ENCODE measurements around the gene FBXL19. TPM values are rescaled to one million over a fixed set of nuclear protein-coding genes. Genes with fewer than 3 reads are reported as not detected.

Gene FBXL19
- polyA plus RNA-seq, 1 donor = 10.3 TPM

GRCh38 chr16:30895627-30896260 lies 27.6 kb upstream of the FBXL19 start:
- DNase-seq = no peak

- peak; percentile 89 for DNase-seq
These were observed 27.0 kb upstream of the FBXL19 start, which contains the start of gene CTF1 for GRCh38 chr16:30896261-30896888. TSS of gene CTF1 (plus strand) at chr16:30896614. CDS start at chr16:30896644, 30 bp downstream.

- DNase-seq = peak; percentile 91
These were observed 26.3 kb upstream of the FBXL19 start for GRCh38 chr16:30896889-30897733.

- no peak for DNase-seq
These were observed 23.6 kb upstream of the FBXL19 start for GRCh38 chr16:30899794-30900193.

- DNase-seq = no peak
These were observed 22.8 kb upstream of the FBXL19 start for GRCh38 chr16:30900588-30900987.

GRCh38 chr16:30901201-30902028 lies 22.0 kb upstream of the FBXL19 start:
- no peak for DNase-seq

GRCh38 chr16:30902029-30902972 lies 21.1 kb upstream of the FBXL19 start:
- DNase-seq = peak; percentile 88

GRCh38 chr16:30903002-30903401 lies 20.4 kb upstream of the FBXL19 start:
- no peak for DNase-seq

- no peak for DNase-seq
These were observed 19.8 kb upstream of the FBXL19 start for GRCh38 chr16:30903596-30903995.

- no peak for DNase-seq
These were observed 19.1 kb upstream of the FBXL19 start for GRCh38 chr16:30904114-30904780.

- DNase-seq = no peak
These were observed 16.3 kb upstream of the FBXL19 start for GRCh38 chr16:30907064-30907463.

- DNase-seq = no peak
These were observed 12.8 kb upstream of the FBXL19 start for GRCh38 chr16:30910427-30911029.

- no peak for DNase-seq
These were observed 10.5 kb upstream of the FBXL19 start for GRCh38 chr16:30912794-30913412.

GRCh38 chr16:30914830-30915229 lies 8.5 kb upstream of the FBXL19 start:
- DNase-seq = no peak

GRCh38 chr16:30918614-30919013 lies 4.8 kb upstream of the FBXL19 start:
- no peak for DNase-seq

GRCh38 chr16:30920891-30921290 lies 2.5 kb upstream of the FBXL19 start:
- no peak for DNase-seq

GRCh38 chr16:30921459-30921747 lies 2.0 kb upstream of the FBXL19 start:
- DNase-seq = no peak

GRCh38 chr16:30921748-30922419 lies 1.5 kb upstream of the FBXL19 start:
- DNase-seq = peak; percentile 95

GRCh38 chr16:30922420-30922959 lies 882 bp upstream of the FBXL19 start:
- peak; percentile 100 for DNase-seq

Measured in hindlimb muscle (tissue), 1 donor.